ENCODE results near the gene OR51D1.

Gene OR51D1, protein sequence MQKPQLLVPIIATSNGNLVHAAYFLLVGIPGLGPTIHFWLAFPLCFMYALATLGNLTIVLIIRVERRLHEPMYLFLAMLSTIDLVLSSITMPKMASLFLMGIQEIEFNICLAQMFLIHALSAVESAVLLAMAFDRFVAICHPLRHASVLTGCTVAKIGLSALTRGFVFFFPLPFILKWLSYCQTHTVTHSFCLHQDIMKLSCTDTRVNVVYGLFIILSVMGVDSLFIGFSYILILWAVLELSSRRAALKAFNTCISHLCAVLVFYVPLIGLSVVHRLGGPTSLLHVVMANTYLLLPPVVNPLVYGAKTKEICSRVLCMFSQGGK

GRCh38 chr11:4636962-4637661 is at the start of gene OR51D1:
Gene OR51D1, plus strand, starts transcription at chr11:4637477. Its CDS starts 2,314 bp downstream, at chr11:4639791.
- peak; percentile 85 for DNase-seq

DNA sequence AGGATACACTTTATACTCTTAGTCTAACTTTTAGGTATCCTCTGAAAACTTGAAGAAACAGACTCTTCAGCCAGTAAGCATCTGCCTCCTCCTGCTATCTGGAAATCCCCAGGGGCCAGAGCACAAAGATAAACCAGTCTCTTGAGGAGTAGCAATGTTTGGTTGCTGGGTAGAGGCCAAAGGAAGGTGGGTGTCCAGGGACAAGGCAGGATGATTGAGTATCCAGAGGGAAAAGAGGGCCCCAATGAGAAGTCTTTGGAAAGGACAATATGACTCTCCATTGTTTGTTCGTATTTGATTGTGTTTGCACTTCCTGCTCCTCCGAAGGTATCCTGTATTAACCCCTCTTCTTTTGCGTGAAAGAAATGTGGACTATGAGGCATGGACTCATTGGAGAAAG is 48.3 kb upstream of the OR51D1 start:
- DNase-seq: no peak

GRCh38 chr11:4593739-4594138 is 43.5 kb upstream of the OR51D1 start, which contains the start of gene OR52I1:
Gene OR52I1, plus strand, starts transcription at chr11:4594039. Its CDS starts 0 bp downstream, at chr11:4594039.
- DNase-seq: no peak

DNA sequence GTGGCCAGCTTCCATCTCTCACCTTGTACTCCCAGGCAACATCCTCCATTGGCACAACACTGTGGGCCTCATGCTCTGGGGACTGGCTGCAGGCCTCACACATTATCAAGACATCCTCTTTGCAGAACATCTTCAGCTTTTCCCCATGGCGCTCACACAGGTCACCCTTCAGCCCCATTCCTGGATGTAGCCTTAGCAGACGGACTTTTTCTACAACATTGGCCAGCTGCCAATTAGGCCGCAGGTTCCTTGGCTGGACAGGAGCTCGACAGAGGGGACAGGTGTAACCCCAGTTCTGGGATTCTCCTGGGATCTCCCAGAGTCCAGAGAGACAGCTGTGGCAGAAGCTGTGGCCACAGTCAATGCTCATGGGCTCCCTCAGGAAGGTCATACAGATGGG is 32.2 kb upstream of the OR51D1 start:
- no peak for DNase-seq

- DNase-seq: peak; percentile 38
Observed at GRCh38 chr11:4606231-4607015, 30.9 kb upstream of the OR51D1 start.

DNA sequence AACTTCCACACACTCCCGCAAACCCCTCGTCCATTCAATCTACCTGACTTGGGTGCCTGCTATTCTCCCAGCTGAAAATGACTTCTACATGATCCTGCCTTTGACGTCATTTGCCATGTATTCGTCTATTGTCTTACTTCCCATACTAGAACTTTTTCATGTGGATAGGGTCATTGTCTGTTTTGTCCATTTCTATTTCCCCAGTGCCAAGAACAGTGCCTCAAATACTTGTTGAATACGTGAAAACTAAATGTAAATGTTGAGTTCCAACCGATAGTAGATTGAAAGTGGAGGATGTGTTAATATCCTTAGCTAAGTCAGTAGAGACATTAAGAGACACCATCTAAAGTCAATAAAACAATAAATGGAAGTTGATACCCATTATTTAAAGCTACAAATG is 30.2 kb upstream of the OR51D1 start:
- no peak for DNase-seq

- DNase-seq: peak; percentile 78
Observed at GRCh38 chr11:4607781-4608666, 29.3 kb upstream of the OR51D1 start, which contains the start of gene TRIM68. Gene TRIM68, minus strand, starts transcription at chr11:4608231. Its CDS starts 2,727 bp downstream, at chr11:4605504.

DNA sequence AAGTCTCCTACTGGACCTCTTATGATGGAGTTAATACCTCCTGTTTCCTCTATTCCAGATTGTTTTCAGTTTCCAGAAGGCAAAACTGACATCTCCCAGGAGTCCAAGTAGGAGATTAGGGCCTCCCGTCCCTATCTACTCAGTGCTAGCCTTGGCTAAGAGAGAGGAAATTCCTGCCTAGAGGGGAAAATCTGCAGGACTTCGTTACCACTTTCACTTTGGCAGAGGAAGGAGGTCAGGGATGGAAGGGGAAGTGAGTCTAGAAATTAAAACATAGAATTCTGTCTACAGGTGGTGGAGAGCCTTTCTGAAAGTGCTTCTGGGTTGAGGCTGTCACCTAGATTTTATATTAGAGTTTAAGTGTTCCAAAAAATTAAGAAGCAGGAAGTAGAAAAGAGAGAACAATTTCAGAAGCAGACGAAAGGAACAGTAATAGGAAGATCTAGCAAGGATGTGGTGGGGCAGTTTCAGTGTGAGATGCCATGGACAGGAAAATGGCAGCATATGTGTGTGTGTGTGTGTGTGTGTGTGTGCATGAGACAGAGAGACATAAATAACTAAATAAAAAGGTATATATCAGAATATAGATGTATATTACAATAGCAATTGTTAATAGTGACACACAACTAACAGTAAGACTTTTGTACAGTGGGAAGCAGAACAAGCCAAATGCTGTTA is 26.9 kb upstream of the OR51D1 start:
- DNase-seq: no peak

- DNase-seq: no peak
Observed at GRCh38 chr11:4611986-4612385, 25.3 kb upstream of the OR51D1 start.

DNA sequence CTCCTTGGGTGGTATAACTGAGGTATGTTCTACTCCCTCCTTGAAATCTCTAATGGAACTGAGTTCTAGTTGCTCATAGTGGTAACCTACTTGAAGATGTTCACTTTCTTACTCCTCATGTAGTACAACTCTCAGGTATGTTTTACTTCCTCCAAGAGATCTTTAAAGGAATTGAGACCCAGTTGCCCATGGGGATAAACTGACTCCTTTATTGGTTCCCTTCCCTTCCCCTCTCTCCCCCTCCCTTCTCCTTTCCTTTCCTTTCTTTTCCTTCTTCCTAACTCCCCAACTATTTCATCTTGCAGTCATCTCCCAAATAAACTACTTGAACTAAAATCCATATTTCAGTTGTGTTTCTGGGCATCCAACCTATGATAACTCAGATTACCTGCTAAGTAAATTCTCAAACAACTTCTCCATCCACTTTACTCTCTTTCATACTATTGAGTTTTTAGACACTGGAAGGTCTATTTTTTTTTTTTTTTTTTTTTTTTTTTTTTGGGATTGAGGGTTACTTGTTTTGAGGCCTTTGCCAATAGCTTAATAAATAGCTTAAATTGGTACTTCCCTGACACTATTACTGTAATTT is 21.3 kb upstream of the OR51D1 start:
- no peak for DNase-seq

GRCh38 chr11:4619514-4619913 is 17.8 kb upstream of the OR51D1 start:
- DNase-seq: no peak

GRCh38 chr11:4626207-4627099 is 10.8 kb upstream of the OR51D1 start:
- DNase-seq: peak; percentile 81

GRCh38 chr11:4636136-4636535 is 1.1 kb upstream of the OR51D1 start:
- DNase-seq: no peak

DNA sequence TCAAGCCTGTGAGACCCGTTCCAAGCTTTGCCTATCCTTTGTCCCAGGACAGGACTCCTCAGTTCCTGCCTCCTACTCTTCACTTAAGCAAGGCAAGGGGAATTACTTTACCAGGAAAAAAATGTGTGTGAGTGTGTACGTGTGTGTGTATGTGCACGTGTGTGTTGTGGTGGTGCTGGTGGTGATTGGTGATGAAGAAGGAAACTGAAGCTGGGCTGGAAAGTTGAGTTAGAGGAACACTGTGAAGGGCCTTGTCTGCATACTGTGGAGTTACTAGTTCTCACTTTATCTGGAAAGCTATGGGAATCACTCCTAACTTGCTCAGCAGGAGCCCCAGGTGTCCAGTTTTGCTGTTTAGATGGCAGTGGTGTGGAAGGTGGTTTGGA is 378 bp downstream of the OR51D1 start:
- no peak for DNase-seq

DNA sequence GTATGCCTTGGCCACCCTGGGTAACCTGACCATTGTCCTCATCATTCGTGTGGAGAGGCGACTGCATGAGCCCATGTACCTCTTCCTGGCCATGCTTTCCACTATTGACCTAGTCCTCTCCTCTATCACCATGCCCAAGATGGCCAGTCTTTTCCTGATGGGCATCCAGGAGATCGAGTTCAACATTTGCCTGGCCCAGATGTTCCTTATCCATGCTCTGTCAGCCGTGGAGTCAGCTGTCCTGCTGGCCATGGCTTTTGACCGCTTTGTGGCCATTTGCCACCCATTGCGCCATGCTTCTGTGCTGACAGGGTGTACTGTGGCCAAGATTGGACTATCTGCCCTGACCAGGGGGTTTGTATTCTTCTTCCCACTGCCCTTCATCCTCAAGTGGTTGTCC is 2.7 kb downstream of the OR51D1 start:
- no peak for DNase-seq

GRCh38 chr11:4641501-4641900 is 4.2 kb downstream of the OR51D1 start:
- no peak for DNase-seq

DNA sequence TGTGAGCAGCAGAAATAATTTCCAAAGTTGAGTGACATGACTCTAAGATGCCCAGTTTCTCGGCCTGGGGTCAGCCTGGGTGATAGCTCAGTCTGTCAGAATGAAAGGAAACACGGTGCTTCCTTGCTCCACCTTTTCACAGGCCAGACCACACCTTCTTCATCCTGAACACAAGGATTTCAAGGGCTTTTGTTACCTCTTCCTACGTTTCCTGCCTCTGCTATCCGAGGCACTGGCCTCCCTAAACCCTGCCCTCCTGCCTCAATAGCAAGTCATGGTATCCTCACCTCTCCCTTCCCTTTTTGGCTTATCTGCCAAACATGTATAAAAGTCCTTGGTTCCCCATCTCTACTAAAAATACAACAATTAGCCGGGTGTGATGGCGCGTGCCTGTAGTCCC is 4.8 kb downstream of the OR51D1 start:
- no peak for DNase-seq

DNA sequence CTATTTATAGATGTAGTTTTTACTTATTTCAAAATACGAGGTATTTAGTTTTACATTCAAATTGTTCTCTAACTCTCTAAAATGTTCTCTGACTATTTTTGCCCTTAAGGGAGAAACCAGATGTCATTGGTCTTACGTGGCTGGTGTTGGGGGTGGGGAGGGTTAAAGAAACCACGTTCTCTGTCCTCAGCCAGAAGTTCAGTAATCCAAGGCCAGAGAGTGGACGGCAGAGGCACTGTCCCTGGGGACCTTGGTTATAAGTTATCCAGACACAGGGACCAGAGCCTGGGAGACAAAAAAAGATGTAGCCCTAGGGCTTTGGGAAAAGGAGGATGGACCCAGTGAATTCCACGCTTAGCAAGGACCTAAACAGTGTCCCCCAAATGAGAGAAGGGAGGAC is 5.8 kb downstream of the OR51D1 start:
- DNase-seq: no peak

DNA sequence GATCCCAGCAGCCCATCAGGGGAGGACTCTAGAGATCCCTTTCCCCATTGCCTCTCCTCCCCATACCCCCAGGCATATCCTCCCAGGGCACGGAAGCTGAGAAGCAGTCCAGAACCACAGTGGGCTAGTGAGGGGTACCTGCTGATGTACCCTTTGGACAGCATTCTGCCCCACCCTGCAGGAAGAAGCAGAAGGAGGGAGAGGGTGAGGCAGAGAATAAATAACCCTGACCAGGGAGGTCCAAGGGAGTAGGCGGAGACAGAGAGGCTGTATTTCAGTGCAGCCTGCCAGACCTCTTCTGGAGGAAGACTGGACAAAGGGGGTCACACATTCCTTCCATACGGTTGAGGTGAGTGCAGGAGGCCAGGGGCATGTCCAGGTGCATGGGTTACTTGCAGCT is 6.4 kb downstream of the OR51D1 start, which contains the start of gene OR51E1:
OR51E1 (plus strand) TSS at position 301 of the 400 bp plus-strand sequence. CDS start 8,545 bp downstream, outside the sequence.
- no peak for DNase-seq

DNA sequence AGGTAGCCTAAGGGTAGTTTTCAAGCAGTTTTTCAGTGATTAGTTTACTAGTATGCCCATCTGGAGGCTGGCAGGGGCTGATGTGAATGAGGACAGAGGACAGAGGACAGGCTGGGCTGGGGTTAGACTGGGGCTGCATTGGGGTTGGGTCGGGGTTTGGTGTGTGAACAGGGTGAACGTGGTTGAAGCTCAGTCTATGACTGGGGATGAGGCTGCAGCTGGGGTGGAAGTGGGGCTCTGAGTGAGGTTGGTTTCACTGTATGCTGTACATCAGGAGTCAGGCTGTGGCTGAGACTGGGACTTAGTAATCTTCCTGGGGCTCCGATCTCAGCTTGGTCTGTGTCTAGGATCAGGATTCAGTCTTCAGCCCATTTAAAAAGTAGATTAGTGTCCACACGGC is 7.0 kb downstream of the OR51D1 start:
- no peak for DNase-seq

All from NCI-H1092 (cell line).